ENCODE data around the gene SHISAL2A.
"Not testable (repeated sequence)": the region's sequence is repeated elsewhere in the genome, so short reads cannot be mapped to it uniquely, and the experiment has no call there.

SHISAL2A gene

GRCh38 chr1:52677076-52677806 lies 44.3 kb downstream of the SHISAL2A start:
- no peaks in the 10 kb centered on the region for H3K9me3 Mint-ChIP-seq
- H3K36me3 Mint-ChIP-seq (ENCODE audit: low read depth), result peaks cover 4% of the 10 kb centered on the region
- no peak overlapping the region for H3K27ac Mint-ChIP-seq
- H3K4me1 Mint-ChIP-seq (ENCODE audit: low read depth), result peaks cover 15% of the 10 kb centered on the region
- no peaks in the 10 kb centered on the region for H3K27me3 Mint-ChIP-seq (ENCODE audit: low read depth)
- no peak overlapping the region for H3K4me3 Mint-ChIP-seq

GRCh38 chr1:52679048-52679447 lies 46.1 kb downstream of the SHISAL2A start:
- H3K36me3 Mint-ChIP-seq (ENCODE audit: low read depth), result peaks cover 8% of the 10 kb centered on the region
- no peaks in the 10 kb centered on the region for H3K27me3 Mint-ChIP-seq (ENCODE audit: low read depth)
- H3K27ac Mint-ChIP-seq, result no peak overlapping the region
- peaks cover 21% of the 10 kb centered on the region for H3K4me1 Mint-ChIP-seq (ENCODE audit: low read depth)
- H3K9me3 Mint-ChIP-seq, result peaks cover 6% of the 10 kb centered on the region
- no peak overlapping the region for H3K4me3 Mint-ChIP-seq

GRCh38 chr1:52679498-52679897 lies 46.5 kb downstream of the SHISAL2A start:
- Mint-ChIP-seq H3K27ac (no peak overlapping the region), H3K4me1 (ENCODE audit: low read depth) (peaks cover 18% of the 10 kb centered on the region), H3K4me3 (no peak overlapping the region), H3K9me3 (peaks cover 7% of the 10 kb centered on the region), H3K27me3 (ENCODE audit: low read depth) (no peaks in the 10 kb centered on the region), H3K36me3 (ENCODE audit: low read depth) (peaks cover 8% of the 10 kb centered on the region)

- Mint-ChIP-seq H3K27ac (peak overlapping the region; percentile 26), H3K9me3 (peaks cover 7% of the 10 kb centered on the region), H3K4me1 (ENCODE audit: low read depth) (peaks cover 14% of the 10 kb centered on the region), H3K4me3 (no peak overlapping the region), H3K27me3 (ENCODE audit: low read depth) (no peaks in the 10 kb centered on the region), H3K36me3 (ENCODE audit: low read depth) (peaks cover 12% of the 10 kb centered on the region)
Measured at GRCh38 chr1:52680353-52680752, 47.4 kb downstream of the SHISAL2A start.

DNA sequence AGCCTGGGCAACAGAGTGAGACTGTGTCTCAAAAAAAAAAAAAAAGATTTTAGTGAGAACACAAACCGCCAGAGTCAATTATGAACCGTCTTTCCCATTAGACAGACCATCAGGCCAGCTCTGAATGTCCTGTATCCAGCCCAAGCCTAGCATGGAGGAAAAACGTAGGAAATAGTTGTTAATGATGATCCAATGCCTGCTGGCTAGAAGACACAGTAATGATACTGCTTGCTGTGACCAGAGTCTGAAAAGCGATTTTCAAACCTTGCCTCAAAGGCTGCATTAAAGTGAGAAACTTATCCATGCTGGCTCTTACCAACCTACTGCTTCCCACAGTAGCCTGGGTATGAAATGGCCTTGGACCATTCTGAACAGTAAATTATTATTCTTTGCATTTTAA lies 48.2 kb downstream of the SHISAL2A start:
- H3K27me3 Mint-ChIP-seq (ENCODE audit: low read depth), result no peaks in the 10 kb centered on the region
- H3K36me3 Mint-ChIP-seq (ENCODE audit: low read depth), result peaks cover 15% of the 10 kb centered on the region
- no peak overlapping the region for H3K27ac Mint-ChIP-seq
- H3K4me3 Mint-ChIP-seq, result no peak overlapping the region
- peaks cover 18% of the 10 kb centered on the region for H3K4me1 Mint-ChIP-seq (ENCODE audit: low read depth)
- peaks cover 7% of the 10 kb centered on the region for H3K9me3 Mint-ChIP-seq

DNA sequence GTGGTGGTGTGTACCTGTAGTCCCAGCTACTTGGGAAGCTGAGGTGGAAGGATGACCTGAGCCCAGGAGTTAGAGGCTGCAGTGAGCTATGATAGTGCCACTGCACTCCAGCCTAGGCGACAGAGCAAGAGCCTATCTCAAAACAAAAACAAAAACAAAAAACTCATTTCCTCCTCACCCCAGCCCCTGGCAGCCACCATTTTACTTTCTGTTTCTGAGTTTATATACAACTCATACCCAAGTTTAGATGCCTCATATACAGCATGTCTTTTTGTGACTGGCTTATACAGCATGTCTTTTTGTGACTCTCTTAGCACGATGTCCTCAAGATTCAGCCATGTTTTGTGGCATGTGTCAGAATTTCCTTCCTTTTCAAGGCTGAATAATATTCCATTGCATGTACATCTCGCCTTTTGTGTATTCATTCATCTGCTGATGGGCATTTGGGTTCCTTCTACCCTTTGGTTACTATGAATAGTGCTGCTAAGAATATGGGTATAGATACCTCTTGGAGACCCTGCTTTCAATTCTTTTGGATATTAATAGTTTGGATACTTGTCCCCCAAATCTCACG lies 50.5 kb downstream of the SHISAL2A start:
- no peak overlapping the region for H3K4me3 Mint-ChIP-seq
- H3K9me3 Mint-ChIP-seq, result peaks cover 7% of the 10 kb centered on the region
- peaks cover 20% of the 10 kb centered on the region for H3K36me3 Mint-ChIP-seq (ENCODE audit: low read depth)
- H3K27ac Mint-ChIP-seq, result peak overlapping the region; percentile 55
- no peaks in the 10 kb centered on the region for H3K27me3 Mint-ChIP-seq (ENCODE audit: low read depth)
- H3K4me1 Mint-ChIP-seq (ENCODE audit: low read depth), result peaks cover 21% of the 10 kb centered on the region

GRCh38 chr1:52684545-52684944 lies 51.6 kb downstream of the SHISAL2A start:
- H3K9me3 Mint-ChIP-seq, result peaks cover 7% of the 10 kb centered on the region
- no peak overlapping the region for H3K4me3 Mint-ChIP-seq
- peaks cover 22% of the 10 kb centered on the region for H3K36me3 Mint-ChIP-seq (ENCODE audit: low read depth)
- H3K27ac Mint-ChIP-seq, result no peak overlapping the region
- H3K4me1 Mint-ChIP-seq (ENCODE audit: low read depth), result peaks cover 21% of the 10 kb centered on the region
- H3K27me3 Mint-ChIP-seq (ENCODE audit: low read depth), result no peaks in the 10 kb centered on the region

DNA sequence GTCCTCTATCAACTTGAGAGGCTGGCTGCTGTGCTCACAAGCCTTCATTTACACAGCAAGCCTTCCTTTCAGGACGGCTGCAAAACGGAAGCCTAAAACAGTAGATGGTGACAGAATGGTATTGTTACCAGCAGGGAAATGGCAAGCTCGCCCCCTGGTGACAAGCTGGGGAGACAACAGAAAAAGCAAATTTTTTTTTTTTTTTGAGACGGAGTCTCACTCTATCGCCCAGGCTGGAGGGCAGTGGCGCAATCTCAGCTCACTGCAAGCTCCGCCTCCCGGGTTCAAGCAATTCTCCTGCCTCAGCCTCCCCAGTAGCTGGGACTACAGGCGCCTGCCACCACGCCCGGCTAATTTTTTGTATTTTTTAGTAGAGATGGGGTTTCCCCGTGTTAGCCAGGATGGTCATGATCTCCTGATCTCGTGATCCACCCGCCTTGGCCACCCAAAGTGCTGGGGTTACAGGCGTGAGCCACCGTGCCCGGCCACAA lies 53.3 kb downstream of the SHISAL2A start:
- not testable (repeated sequence) for H3K4me3 Mint-ChIP-seq; H3K9me3 Mint-ChIP-seq; H3K27me3 Mint-ChIP-seq (ENCODE audit: low read depth)
- peaks cover 21% of the 10 kb centered on the region for H3K4me1 Mint-ChIP-seq (ENCODE audit: low read depth)
- peak overlapping the region; percentile 78 for H3K27ac Mint-ChIP-seq
- peaks cover 19% of the 10 kb centered on the region for H3K36me3 Mint-ChIP-seq (ENCODE audit: low read depth)

DNA sequence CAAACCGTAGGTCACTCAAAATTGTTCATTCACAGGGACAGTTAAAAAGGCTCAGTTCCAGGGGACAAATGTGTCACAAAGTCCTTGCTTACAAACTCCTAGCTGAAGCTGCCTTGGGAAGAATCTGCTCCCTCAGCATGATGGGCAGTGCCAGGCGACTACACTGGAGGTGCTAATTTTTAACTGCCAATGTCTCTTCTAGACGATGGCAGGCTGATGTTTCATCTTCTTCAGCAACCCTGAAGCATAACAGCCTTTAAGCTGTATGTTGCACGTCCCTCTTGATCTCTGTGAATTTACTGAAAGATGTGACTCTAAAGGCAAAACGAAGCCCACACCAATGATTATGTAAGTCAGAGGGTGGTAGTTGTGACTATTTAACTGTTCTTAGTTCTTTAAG lies 53.9 kb downstream of the SHISAL2A start:
- Mint-ChIP-seq H3K9me3 (peaks cover 7% of the 10 kb centered on the region), H3K4me3 (no peak overlapping the region), H3K27me3 (ENCODE audit: low read depth) (no peaks in the 10 kb centered on the region), H3K4me1 (ENCODE audit: low read depth) (peaks cover 23% of the 10 kb centered on the region), H3K36me3 (ENCODE audit: low read depth) (peaks cover 22% of the 10 kb centered on the region), H3K27ac (no peak overlapping the region)

GRCh38 chr1:52691821-52692220 lies 58.9 kb downstream of the SHISAL2A start:
- H3K36me3 Mint-ChIP-seq (ENCODE audit: low read depth), result peaks cover 30% of the 10 kb centered on the region

GRCh38 chr1:52692697-52693096 lies 59.7 kb downstream of the SHISAL2A start:
- Mint-ChIP-seq H3K9me3 (no peaks in the 10 kb centered on the region), H3K4me1 (ENCODE audit: low read depth) (peaks cover 16% of the 10 kb centered on the region), H3K27me3 (ENCODE audit: low read depth) (no peaks in the 10 kb centered on the region), H3K4me3 (no peak overlapping the region), H3K27ac (no peak overlapping the region), H3K36me3 (ENCODE audit: low read depth) (peaks cover 28% of the 10 kb centered on the region)

More at GRCh38 chr1:52691821-52692220, 58.9 kb downstream of the SHISAL2A start:
- H3K27ac Mint-ChIP-seq, result no peak overlapping the region
- no peak overlapping the region for H3K4me3 Mint-ChIP-seq
- no peaks in the 10 kb centered on the region for H3K27me3 Mint-ChIP-seq (ENCODE audit: low read depth)
- H3K4me1 Mint-ChIP-seq (ENCODE audit: low read depth), result peaks cover 15% of the 10 kb centered on the region
- H3K9me3 Mint-ChIP-seq, result no peaks in the 10 kb centered on the region

- not testable (repeated sequence) for H3K4me3 Mint-ChIP-seq; H3K27me3 Mint-ChIP-seq (ENCODE audit: low read depth); H3K9me3 Mint-ChIP-seq; H3K27ac Mint-ChIP-seq
- H3K36me3 Mint-ChIP-seq (ENCODE audit: low read depth), result peaks cover 28% of the 10 kb centered on the region
- H3K4me1 Mint-ChIP-seq (ENCODE audit: low read depth), result peaks cover 19% of the 10 kb centered on the region
Measured at GRCh38 chr1:52693351-52693750, 60.4 kb downstream of the SHISAL2A start.

DNA sequence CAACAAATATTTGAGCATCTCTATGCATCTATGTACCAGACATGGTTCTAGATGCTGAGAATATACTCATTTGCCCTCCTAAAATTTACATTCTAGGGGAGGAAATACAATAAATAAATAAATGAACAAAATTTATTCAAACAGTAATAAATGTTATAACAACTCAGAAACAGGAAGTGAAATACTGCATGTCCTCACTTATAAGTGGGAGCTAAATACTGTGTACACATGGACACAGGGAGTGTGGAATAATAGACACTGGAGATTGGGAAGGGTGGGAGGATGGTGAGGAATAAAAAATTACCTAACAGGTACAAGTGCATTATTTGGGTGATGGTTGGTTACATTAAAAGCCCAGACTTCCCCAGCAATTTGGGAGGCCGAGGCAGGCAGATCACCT lies 60.9 kb downstream of the SHISAL2A start:
- peaks cover 21% of the 10 kb centered on the region for H3K4me1 Mint-ChIP-seq (ENCODE audit: low read depth)

GRCh38 chr1:52695627-52696026 lies 62.7 kb downstream of the SHISAL2A start:
- Mint-ChIP-seq H3K27ac (no peak overlapping the region), H3K4me1 (ENCODE audit: low read depth) (peaks cover 23% of the 10 kb centered on the region), H3K4me3 (no peak overlapping the region), H3K36me3 (ENCODE audit: low read depth) (peaks cover 24% of the 10 kb centered on the region), H3K27me3 (ENCODE audit: low read depth) (peaks cover 6% of the 10 kb centered on the region), H3K9me3 (no peaks in the 10 kb centered on the region)

More for the DNA sequence above, 60.9 kb downstream of the SHISAL2A start:
- peaks cover 24% of the 10 kb centered on the region for H3K36me3 Mint-ChIP-seq (ENCODE audit: low read depth)
- no peak overlapping the region for H3K4me3 Mint-ChIP-seq
- no peaks in the 10 kb centered on the region for H3K27me3 Mint-ChIP-seq (ENCODE audit: low read depth)
- H3K27ac Mint-ChIP-seq, result no peak overlapping the region
- no peaks in the 10 kb centered on the region for H3K9me3 Mint-ChIP-seq

All from T-helper 1 cell treated with Interleukin-12 subunit alpha and Interleukin-12 subunit beta and Interleukin-4 antibody, amounts not matched to agents 30 μg/mL and 1 μg/mL, for 36 hours (primary cell).